Hematopoietic multipotent progenitor cell treated with erythropoietin and hydrocortisone succinate and interleukin-3 and kit ligand, for 6 days (in vitro differentiated cells): ENCODE results near the gene S1PR2.
A peak's percentile ranks its signal among the peaks of the same experiment; 100 is the strongest.

Experiments used
- DNase-seq: peaks from one replicate; pipeline ENCODE4 v3.0.0-alpha.2; 2015

Gene S1PR2

GRCh38 chr19:10230861-10231611, at the start of gene S1PR2:
Gene S1PR2 (minus strand): TSS chr19:10231331. CDS start chr19:10224905, 6,426 bp downstream.
- DNase-seq, result peak; percentile 79

DNA sequence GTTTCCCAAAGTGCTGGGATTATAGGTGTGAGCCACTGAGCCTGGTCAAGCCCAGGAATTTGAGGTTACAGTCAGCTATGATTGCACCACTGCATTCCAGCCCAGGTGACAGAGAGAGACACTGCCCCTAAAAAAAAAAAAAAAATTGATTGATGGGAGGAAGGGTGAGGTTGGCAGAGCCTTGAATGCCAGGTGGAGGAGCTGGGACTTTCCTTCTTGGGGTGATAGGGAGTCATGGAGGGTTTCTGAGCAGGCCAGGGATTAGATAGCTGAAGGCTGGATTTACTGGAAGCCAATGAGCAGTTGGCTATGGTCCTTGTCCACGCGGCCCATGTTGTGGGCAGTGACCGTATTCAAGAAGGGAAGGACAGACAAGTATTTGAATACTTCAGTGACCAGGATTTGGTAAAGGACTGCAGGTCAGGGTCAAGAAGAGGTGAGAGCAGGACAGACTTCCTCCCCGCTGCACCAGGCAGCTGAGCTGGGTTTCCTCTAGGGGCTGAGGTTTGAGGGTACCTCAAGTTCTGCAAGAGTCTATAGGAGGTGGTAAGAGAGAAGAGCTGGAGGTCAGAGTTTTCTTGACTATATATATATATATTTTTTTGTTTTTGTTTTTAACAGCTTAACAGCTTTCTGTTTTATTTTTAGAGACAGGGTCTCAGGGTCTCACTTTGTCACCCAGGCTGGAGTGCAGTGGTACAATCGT, 48.8 kb upstream of the S1PR2 start:
- DNase-seq, result no peak

DNA sequence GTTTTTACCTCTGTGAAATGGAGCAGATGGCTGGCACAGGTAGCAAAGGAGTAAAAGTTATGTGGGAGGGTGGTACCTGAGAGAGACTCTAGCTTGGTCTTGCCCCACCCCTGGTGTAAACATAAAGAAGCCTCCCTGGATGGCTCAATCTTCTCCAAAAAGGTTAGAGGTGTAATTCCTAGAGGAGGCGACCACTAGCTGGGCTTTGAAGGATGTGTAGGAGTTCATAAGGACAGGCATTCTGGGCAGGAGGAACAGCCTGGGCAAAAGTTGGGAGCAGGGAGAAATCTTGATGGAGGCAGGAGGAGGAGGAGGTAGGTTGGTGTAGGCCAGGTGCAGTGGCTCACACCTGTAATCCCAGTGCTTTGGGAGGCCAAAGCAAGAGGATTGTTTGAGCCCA, 47.8 kb upstream of the S1PR2 start:
- DNase-seq, result no peak

DNA sequence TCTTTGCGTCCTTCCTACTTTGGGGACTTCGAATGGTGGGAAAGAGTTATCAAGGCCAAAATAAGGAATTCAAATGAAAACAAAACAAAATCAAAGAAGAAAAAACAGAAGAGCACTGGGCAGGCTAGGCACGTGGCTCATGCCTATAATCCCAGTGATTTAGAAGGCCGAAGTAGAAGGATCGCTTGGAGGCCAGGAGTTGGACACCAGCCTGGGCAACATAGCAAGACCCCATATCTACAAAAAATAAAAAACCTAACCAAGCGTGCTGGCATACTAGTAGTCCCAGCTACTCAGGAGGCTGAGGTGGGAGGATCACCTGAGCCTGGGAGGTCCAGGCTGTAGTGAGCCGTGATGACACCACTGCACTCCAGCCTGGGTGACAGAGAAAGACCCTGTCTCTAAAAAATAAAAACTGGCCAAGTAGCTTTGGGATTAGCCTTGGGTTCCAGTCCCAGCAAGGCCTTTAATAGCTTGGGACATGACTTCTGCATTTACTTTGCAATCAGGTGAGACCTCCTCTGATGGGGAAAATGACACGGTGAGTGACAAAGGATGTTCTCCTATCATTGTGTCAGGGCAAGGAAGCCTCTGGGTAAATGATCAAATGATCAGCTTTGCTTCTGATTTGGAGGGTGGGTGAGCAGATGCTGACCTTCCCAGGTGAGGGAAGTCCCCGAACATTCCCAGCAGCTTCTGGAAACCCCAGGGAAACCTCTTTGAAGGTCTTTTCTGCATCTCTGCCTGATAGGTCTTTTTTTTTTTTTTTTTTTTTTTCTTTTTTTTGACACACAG, 46.9 kb upstream of the S1PR2 start:
- DNase-seq, result no peak

DNA sequence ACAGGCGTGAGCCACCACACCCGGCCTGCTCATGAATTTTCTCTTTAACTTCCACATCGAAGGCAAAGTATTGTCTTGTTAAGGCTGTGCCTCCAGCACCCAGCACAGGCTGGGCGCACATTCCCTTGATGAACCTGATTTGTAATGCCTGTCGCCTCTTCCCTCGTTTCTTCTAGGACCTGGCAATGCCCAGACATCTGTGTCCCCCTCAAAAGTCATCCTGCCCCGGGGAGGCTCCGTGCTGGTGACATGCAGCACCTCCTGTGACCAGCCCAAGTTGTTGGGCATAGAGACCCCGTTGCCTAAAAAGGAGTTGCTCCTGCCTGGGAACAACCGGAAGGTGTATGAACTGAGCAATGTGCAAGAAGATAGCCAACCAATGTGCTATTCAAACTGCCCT, 43.5 kb upstream of the S1PR2 start:
- DNase-seq, result no peak

- peak; percentile 25 for DNase-seq
Observed at GRCh38 chr19:10271543-10272086, 40.5 kb upstream of the S1PR2 start.

DNA sequence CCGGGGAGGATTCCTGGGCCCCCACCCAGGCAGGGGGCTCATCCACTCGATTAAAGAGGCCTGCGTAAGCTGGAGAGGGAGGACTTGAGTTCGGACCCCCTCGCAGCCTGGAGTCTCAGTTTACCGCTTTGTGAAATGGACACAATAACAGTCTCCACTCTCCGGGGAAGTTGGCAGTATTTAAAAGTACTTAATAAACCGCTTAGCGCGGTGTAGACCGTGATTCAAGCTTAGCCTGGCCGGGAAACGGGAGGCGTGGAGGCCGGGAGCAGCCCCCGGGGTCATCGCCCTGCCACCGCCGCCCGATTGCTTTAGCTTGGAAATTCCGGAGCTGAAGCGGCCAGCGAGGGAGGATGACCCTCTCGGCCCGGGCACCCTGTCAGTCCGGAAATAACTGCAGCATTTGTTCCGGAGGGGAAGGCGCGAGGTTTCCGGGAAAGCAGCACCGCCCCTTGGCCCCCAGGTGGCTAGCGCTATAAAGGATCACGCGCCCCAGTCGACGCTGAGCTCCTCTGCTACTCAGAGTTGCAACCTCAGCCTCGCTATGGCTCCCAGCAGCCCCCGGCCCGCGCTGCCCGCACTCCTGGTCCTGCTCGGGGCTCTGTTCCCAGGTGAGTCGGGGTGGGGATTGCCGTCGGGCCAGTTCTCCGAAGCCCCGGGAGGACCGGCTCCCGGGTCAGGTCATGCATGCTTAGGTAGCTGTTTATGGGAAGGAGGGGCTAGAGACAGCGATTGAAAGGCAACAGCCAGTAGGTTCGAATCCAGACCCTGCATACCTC, 39.7 kb upstream of the S1PR2 start, which contains the start of gene ICAM1:
Gene ICAM1, plus strand, starts transcription at position 505 of the 779 bp plus-strand sequence. Its CDS starts 40 bp downstream, at position 545.
- DNase-seq, result peak; percentile 84

DNA sequence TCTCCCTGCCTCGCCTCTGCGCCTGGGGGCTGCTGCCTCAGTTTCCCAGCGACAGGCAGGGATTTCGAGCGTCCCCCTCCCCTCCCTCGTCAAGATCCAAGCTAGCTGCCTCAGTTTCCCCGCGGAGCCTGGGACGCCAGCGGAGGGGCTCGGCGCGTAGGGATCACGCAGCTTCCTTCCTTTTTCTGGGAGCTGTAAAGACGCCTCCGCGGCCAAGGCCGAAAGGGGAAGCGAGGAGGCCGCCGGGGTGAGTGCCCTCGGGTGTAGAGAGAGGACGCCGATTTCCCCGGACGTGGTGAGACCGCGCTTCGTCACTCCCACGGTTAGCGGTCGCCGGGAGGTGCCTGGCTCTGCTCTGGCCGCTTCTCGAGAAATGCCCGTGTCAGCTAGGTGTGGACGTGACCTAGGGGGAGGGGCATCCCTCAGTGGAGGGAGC, 39.1 kb upstream of the S1PR2 start:
- DNase-seq, result peak; percentile 78

- peak; percentile 87 for DNase-seq
Observed at GRCh38 chr19:10269333-10270179, 38.4 kb upstream of the S1PR2 start.

- no peak for DNase-seq
Observed at GRCh38 chr19:10268071-10268470, 36.9 kb upstream of the S1PR2 start.

GRCh38 chr19:10266706-10267105, 35.6 kb upstream of the S1PR2 start:
- peak; percentile 54 for DNase-seq

- DNase-seq, result no peak
Observed at GRCh38 chr19:10262771-10263170, 31.6 kb upstream of the S1PR2 start.

DNA sequence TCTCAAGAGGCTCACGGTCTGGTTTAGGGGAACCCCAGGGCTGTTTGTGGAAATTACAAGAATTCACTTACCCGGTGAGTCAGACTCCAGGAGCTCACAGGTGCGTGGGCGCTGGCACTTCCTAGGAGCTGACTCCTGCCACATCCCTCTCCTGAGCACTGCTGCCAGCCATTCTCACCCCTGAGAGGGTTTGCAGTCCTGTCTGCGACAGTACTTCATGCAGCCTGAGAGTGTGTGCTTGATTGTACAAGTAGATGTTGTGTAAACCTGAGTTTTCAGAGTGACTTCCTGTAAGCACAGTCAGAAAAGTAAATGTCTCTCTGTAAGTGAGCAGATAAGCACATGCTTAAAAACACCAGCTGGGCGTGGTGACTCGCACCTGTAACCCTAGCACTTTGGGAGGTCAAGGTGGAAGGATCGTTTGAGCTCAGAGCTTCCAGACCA, 29.0 kb upstream of the S1PR2 start:
- peak; percentile 28 for DNase-seq

- peak; percentile 96 for DNase-seq
Observed at GRCh38 chr19:10259162-10259905, 28.2 kb upstream of the S1PR2 start.

DNA sequence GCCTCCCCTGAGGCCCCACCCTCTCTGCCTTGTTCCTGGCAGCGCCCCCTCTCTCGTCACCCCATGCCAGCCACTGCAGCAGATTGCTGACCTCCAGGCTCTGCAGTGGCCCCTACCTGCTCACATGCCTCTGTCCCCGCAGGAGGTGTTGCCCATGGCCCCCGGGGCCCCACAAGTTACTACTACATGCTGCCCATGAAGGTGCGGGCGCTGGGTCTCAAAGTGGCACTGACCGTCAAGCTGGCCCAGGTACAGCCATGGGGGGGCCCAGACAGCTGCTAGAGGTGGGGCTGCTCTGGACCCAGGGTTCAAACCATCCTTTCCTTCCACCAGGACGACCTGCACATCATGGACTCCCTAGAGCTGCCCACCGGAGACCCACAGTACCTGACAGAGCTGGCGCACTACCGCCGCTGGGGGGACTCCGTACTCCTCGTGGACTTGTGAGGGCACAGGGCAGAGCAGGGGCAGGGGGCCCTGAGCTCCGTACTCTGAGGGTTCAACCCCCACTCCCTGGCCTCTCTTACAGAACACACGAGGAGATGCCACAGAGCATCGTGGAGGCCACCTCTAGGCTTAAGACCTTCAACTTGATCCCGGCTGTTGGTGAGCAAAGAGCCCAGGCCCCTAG, 27.1 kb upstream of the S1PR2 start:
- no peak for DNase-seq

DNA sequence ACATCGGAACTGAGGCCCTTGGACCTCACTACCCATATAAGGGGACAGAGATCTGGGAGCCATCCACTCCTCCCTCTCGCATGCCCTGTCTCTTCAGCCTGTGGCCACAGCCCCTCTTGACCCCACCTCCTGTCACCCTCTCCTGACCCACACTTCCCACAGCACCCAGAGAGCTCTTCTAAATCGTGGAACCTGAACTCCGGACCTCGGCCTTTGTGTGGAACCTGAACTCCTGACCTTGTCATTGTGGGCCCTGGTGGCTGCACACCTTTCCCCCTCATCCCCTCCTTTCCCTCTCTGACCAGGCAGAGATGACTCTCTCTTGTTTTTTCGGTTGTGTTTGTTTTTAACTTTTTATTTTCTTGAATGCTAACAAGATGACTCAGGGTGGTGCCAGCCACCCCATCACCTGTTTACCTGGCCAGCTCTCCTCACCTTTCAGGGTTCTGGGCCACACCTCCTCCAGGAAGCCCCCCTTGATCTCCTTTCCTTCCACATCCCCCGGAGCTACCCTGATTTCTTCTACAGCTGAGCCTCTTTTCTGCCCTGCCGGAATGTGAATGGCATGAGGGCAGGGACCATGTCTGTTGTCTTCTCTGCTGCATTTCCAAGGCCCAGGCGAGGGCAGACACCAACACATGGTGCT, 26.0 kb upstream of the S1PR2 start:
- no peak for DNase-seq

DNA sequence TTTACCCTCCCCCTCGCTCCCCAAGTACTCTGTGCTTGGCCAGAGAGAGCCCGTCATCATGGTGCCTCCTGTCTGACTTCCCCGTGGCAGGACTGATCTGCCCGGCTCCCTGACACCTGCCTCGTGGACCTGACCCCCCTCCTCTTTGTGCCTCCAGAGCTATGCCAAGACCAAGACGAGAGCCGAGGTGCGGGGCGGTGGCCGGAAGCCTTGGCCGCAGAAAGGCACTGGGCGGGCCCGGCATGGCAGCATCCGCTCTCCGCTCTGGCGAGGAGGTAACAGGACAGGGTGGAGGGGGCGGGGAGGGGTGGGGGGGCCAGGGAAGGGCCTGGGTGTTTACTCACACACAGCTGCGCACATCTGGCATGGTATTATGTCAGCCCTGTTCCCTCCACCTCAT, 25.4 kb upstream of the S1PR2 start:
- no peak for DNase-seq

- DNase-seq, result no peak
Observed at GRCh38 chr19:10255358-10255757, 24.2 kb upstream of the S1PR2 start.

DNA sequence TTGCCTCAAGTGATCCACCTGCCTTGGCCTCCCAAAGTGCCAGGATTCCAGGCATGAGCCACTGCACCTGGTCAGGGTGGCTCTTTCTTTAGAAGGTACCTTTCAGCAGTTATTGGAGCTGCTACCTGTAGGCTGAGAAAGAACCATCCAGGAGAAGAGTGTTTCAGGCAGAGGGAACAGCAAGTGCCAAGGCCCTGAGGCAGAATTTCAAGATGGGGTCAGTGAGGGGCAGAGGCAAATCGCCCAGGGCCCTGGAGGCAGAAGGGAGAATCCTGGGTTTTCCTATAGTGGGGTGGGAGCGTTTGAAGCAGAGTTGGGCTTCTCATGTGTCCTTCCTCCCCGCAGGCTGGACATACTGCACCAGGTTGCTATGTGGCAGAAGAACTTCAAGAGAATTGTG, 23.1 kb upstream of the S1PR2 start:
- DNase-seq, result no peak
